GM23338 (cell line): ENCODE data around the gene DET1. TPM values are rescaled to one million over a fixed set of nuclear protein-coding genes. Genes with fewer than 3 reads are reported as not detected.
"Not testable (repeated sequence)": the region's sequence is repeated elsewhere in the genome, so short reads cannot be mapped to it uniquely, and the experiment has no call there.

ENCODE experiments used
- ATAC-seq: fragments of 200-7000 bp; cut with Tn5 transposase; 3 replicates; pipeline ENCODE4 v1.9.1; 2020
- DNase-seq: peaks from one replicate; pipeline ENCODE4 v3.0.0-alpha.2; 2015; ENCODE audit warnings: low spot score
- H2AFZ ChIP-seq: fragments of 200-600 bp; sonication (generic); 2 replicates; pipeline ENCODE4 v1.8.0; 2016; ENCODE audit warnings: antibody characterized with exemption, mild to moderate bottlenecking, moderate library complexity
- H3F3A ChIP-seq: fragments of 200-600 bp; sonication (generic); replicated peaks from 2 replicates; pipeline ENCODE4 v1.8.0; 2017; ENCODE audit warnings: antibody characterized with exemption, mixed run types, low read depth
- H3K27ac ChIP-seq: fragments of 200-600 bp; sonication (generic); 2 replicates; pipeline ENCODE4 v1.6.1; 2016; ENCODE audit warnings: low read depth
- H3K27me3 ChIP-seq: fragments of 200-600 bp; sonication (generic); 2 replicates; pipeline ENCODE4 v1.8.0; 2016; ENCODE audit warnings: mild to moderate bottlenecking, mixed run types, moderate library complexity; ENCODE audit not compliant: insufficient read depth
- H3K36me3 ChIP-seq: fragments of 200-600 bp; sonication (generic); 2 replicates; pipeline ENCODE4 v1.8.0; 2016; ENCODE audit warnings: mild to moderate bottlenecking; ENCODE audit not compliant: insufficient read depth
- H3K4me1 ChIP-seq: fragments of 200-600 bp; sonication (generic); 2 replicates; pipeline ENCODE4 v1.8.0; 2016; ENCODE audit warnings: mild to moderate bottlenecking, moderate library complexity; ENCODE audit not compliant: insufficient read depth
- H3K4me2 ChIP-seq: fragments of 200-600 bp; sonication (generic); 2 replicates; pipeline ENCODE4 v1.7.1; 2017; ENCODE audit warnings: mixed run types
- H3K4me3 ChIP-seq: fragments of 200-600 bp; sonication (generic); 2 replicates; pipeline ENCODE4 v1.6.1; 2016; ENCODE audit warnings: mixed run types
- H3K79me2 ChIP-seq: fragments of 200-600 bp; sonication (generic); replicated peaks from 2 replicates; pipeline ENCODE4 v1.8.0; 2017; ENCODE audit warnings: mild to moderate bottlenecking; ENCODE audit not compliant: insufficient read depth
- H3K9me2 ChIP-seq: fragments of 200-600 bp; sonication (generic); 2 replicates; pipeline ENCODE4 v1.8.0; 2017; ENCODE audit not compliant: insufficient read depth
- H4K20me1 ChIP-seq: fragments of 200-600 bp; sonication (generic); replicated peaks from 2 replicates; pipeline ENCODE4 v1.8.0; 2017; ENCODE audit warnings: mild to moderate bottlenecking; ENCODE audit not compliant: insufficient read depth
- H3K27ac Mint-ChIP-seq: 2 replicates; pipeline ENCODE4 v1.8.0; 2020; ENCODE audit warnings: inconsistent platforms, mild to moderate bottlenecking, moderate library complexity, mixed read lengths
- H3K27me3 Mint-ChIP-seq: 3 replicates; pipeline ENCODE4 v1.8.0; 2022; ENCODE audit warnings: low read depth, mild to moderate bottlenecking, moderate library complexity, mixed read lengths, inconsistent platforms; ENCODE audit not compliant: insufficient read depth, poor library complexity
- H3K36me3 Mint-ChIP-seq: 3 replicates; pipeline ENCODE4 v1.8.0; 2021; ENCODE audit warnings: low read depth, mild to moderate bottlenecking, inconsistent platforms, moderate library complexity, mixed read lengths
- H3K4me1 Mint-ChIP-seq: 3 replicates; pipeline ENCODE4 v1.8.0; 2020; ENCODE audit warnings: mild to moderate bottlenecking, inconsistent platforms, mixed read lengths
- H3K4me3 Mint-ChIP-seq: 3 replicates; pipeline ENCODE4 v1.8.0; 2021; ENCODE audit warnings: moderate library complexity, mild to moderate bottlenecking, inconsistent platforms, mixed read lengths
- H3K9me3 Mint-ChIP-seq: 3 replicates; pipeline ENCODE4 v1.8.0; 2020; ENCODE audit warnings: moderate library complexity, mild to moderate bottlenecking, inconsistent platforms, mixed read lengths
- EZH2 ChIP-seq: fragments of 200-600 bp; sonication (generic); IDR thresholded peaks from one replicate; pipeline ENCODE4 v1.8.0; 2017; ENCODE audit warnings: antibody characterized with exemption, mild to moderate bottlenecking, low read depth; ENCODE audit not compliant: unreplicated experiment
- JUNB ChIP-seq: IDR thresholded peaks from one replicate; pipeline ENCODE4 v1.6.1; 2016; ENCODE audit warnings: antibody characterized with exemption; ENCODE audit not compliant: unreplicated experiment
- POLR2AphosphoS5 ChIP-seq: IDR thresholded peaks from 2 replicates; pipeline ENCODE4 v1.6.1; 2016; ENCODE audit warnings: antibody characterized with exemption, low read depth
- REST ChIP-seq: IDR thresholded peaks from one replicate; pipeline ENCODE4 v1.6.1; 2018; ENCODE audit warnings: antibody characterized with exemption; ENCODE audit not compliant: unreplicated experiment
- ZNF114 ChIP-seq: fragments of 250-450 bp; sonication (Bioruptor Pico); IDR thresholded peaks from 2 replicates; pipeline ENCODE4 v1.5.0; 2020; ENCODE audit warnings: mild to moderate bottlenecking, moderate library complexity
- ZNF331 ChIP-seq: fragments of 250-450 bp; sonication (Bioruptor Pico); IDR thresholded peaks from 2 replicates; pipeline ENCODE4 v1.5.0; 2020; ENCODE audit warnings: low read depth, mild to moderate bottlenecking, moderate library complexity
- polyA plus RNA-seq: library from polyadenylated mRNA; unstranded; fragments of >200 nt; fragmentation: Nextera tagmentation; extraction: Ambion mirVana; gene quantifications from 2 replicates; pipeline ENCODE4 v1.2.1, GENCODE V29; 2016
- total RNA-seq: library from RNA; depleted of rRNA; stranded (reverse); fragments of >200 nt; shearing (Covaris generic); gene quantifications from 2 replicates; pipeline ENCODE4 v1.2.3, GENCODE V29; 2014

Gene DET1
- total and polyA plus RNA-seq, 2 experiments from 2014 or later: 4.2 to 8.6 TPM

GRCh38 chr15:88541709-88542341 lies 4.7 kb downstream of the DET1 start:
- Histone ChIP-seq H3K4me2 (peak overlapping the region; percentile 43; the same call in 1 of the 2 replicates), H3K79me2 (no peaks in the 10 kb centered on the region), H3K27me3 (no peaks in the 10 kb centered on the region), H3K36me3 (no peaks in the 10 kb centered on the region), H3K4me3 (no peak overlapping the region), H2AFZ (no peak overlapping the region), H3K4me1 (peaks cover 28% of the 10 kb centered on the region), H3F3A (no peaks in the 10 kb centered on the region; the same call in 1 of the 2 replicates), H4K20me1 (no peaks in the 10 kb centered on the region), H3K9me2 (peaks cover under 1% of the 10 kb centered on the region; the same call in 1 of the 2 replicates), H3K27ac (peak overlapping the region; percentile 96)
- no peak for ATAC-seq
- Mint-ChIP-seq H3K36me3 (peaks cover 5% of the 10 kb centered on the region; the same call in 1 of the 3 replicates), H3K27me3 (no peaks in the 10 kb centered on the region), H3K27ac (peak overlapping the region; percentile 84; the same call in 1 of the 2 replicates), H3K4me1 (peaks cover 29% of the 10 kb centered on the region), H3K9me3 (no peaks in the 10 kb centered on the region), H3K4me3 (no peak overlapping the region; the same call in 2 of the 3 replicates)
- TF ChIP-seq ZNF331 (no peak), EZH2 (no peak)
- no peak for DNase-seq

- not testable (repeated sequence) for H3F3A ChIP-seq, H3K27me3 Mint-ChIP-seq, DNase-seq, H3K27me3 ChIP-seq, H2AFZ ChIP-seq, H4K20me1 ChIP-seq, H3K79me2 ChIP-seq, H3K36me3 ChIP-seq, H3K36me3 Mint-ChIP-seq, H3K9me3 Mint-ChIP-seq, ATAC-seq, H3K4me3 ChIP-seq, H3K27ac Mint-ChIP-seq, H3K9me2 ChIP-seq, H3K4me3 Mint-ChIP-seq
- Histone ChIP-seq H3K4me1 (peaks cover 28% of the 10 kb centered on the region), H3K27ac (peak overlapping the region; percentile 96), H3K4me2 (peak overlapping the region; percentile 43; the same call in 1 of the 2 replicates)
- H3K4me1 Mint-ChIP-seq: peaks cover 28% of the 10 kb centered on the region
These were observed 5.4 kb downstream of the DET1 start for GRCh38 chr15:88541111-88541510.

- Histone ChIP-seq H3K27ac (peak overlapping the region; percentile 95), H3K4me2 (peak overlapping the region; percentile 58; the same call in 1 of the 2 replicates), H3K4me1 (peaks cover 28% of the 10 kb centered on the region)
- H3K27me3 ChIP-seq, DNase-seq, H3K9me2 ChIP-seq, H3K36me3 ChIP-seq, H2AFZ ChIP-seq, H3K79me2 ChIP-seq, H3K27ac Mint-ChIP-seq, H3K9me3 Mint-ChIP-seq, H3K36me3 Mint-ChIP-seq, H3K4me3 Mint-ChIP-seq, ATAC-seq, H3F3A ChIP-seq, H3K4me3 ChIP-seq, H4K20me1 ChIP-seq, H3K27me3 Mint-ChIP-seq: not testable (repeated sequence)
- peaks cover 25% of the 10 kb centered on the region for H3K4me1 Mint-ChIP-seq
These were observed 6.1 kb downstream of the DET1 start for GRCh38 chr15:88540350-88540749.

DNA sequence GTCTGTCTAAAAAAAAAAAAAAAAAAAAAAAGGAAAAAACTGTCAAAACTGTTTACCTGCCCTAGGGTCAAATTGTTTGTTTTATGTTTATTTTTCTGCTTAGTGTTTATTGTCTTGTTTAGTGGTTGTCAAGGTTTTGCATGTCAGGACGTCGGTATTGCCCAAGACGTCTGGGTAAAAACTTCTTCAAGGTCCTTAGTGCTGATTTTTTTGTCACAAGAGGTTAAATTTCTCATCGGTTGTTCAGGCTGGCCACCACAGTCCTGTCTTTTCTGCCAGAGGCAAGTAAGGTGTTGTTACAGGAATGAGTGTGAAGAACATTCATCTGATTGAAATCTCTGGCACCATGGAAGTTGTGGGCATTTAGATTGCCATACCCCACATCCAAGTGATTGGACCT lies 7.0 kb downstream of the DET1 start:
- no peak overlapping the region for H3K27ac Mint-ChIP-seq
- Histone ChIP-seq H3K9me2 (no peaks in the 10 kb centered on the region; the same call in 1 of the 2 replicates), H4K20me1 (no peaks in the 10 kb centered on the region), H3K4me3 (no peak overlapping the region), H2AFZ (no peak overlapping the region), H3K27me3 (no peaks in the 10 kb centered on the region), H3K79me2 (no peaks in the 10 kb centered on the region), H3K27ac (no peak overlapping the region), H3F3A (no peaks in the 10 kb centered on the region; the same call in 1 of the 2 replicates), H3K4me1 (peaks cover 28% of the 10 kb centered on the region), H3K4me2 (no peak overlapping the region), H3K36me3 (no peaks in the 10 kb centered on the region)
- H3K9me3 Mint-ChIP-seq: peaks cover 9% of the 10 kb centered on the region
- H3K4me3 Mint-ChIP-seq: no peak overlapping the region
- DNase-seq (no peak), ATAC-seq (no peak)
- no peak for TF ChIP-seq POLR2AphosphoS5
- TF ChIP-seq ZNF331: no peak
- no peak for TF ChIP-seq JUNB
- no peak for TF ChIP-seq ZNF114
- TF ChIP-seq REST: no peak
- H3K27me3 Mint-ChIP-seq: no peaks in the 10 kb centered on the region
- H3K36me3 Mint-ChIP-seq: peaks cover 5% of the 10 kb centered on the region; the same call in 1 of the 3 replicates
- H3K4me1 Mint-ChIP-seq: peaks cover 25% of the 10 kb centered on the region
